B cell (primary cell): ENCODE measurements around the gene EPM2AIP1.
"Not testable (repeated sequence)": the region's sequence is repeated elsewhere in the genome, so short reads cannot be mapped to it uniquely, and the experiment has no call there.

ENCODE experiments used
- CTCF ChIP-seq: fragments of 200-600 bp; IDR thresholded peaks from one replicate; pipeline ENCODE4 v1.8.0; 2022; ENCODE audit warnings: antibody characterized with exemption, mild to moderate bottlenecking
- EZH2 ChIP-seq: IDR thresholded peaks from 2 replicates; pipeline ENCODE4 v1.6.1; 2012; ENCODE audit warnings: borderline replicate concordance, low read depth, mild to moderate bottlenecking, moderate library complexity, low read length; ENCODE audit not compliant: insufficient read depth, poor library complexity, severe bottlenecking

GRCh38 chr3:36947814-36948213, 45.1 kb downstream of the EPM2AIP1 start:
- not testable (repeated sequence) for TF ChIP-seq CTCF, EZH2
